Caco-2 (cell line): ENCODE results near the gene SLC35B4. TPM values are rescaled to one million over a fixed set of nuclear protein-coding genes. Genes with fewer than 3 reads are reported as not detected.

ENCODE experiments used
- BruUV-seq: library from RNA; stranded (reverse); fragments of 400-500 nt; replicated peaks from 2 replicates; lab custom pipeline; 2021; lab: Mats Ljungman, UMichigan
- CTCF ChIA-PET: fragments of 300-600 bp; sonication (Branson Sonifier 250); formaldehyde crosslinking; loops from one replicate; lab custom pipeline; 2022; ENCODE audit warnings: antibody characterized with exemption; lab: Charles Lee
- POLR2A ChIA-PET: fragments of 300-600 bp; sonication (Branson Sonifier 250); formaldehyde crosslinking; loops from one replicate; lab custom pipeline; 2022; ENCODE audit warnings: antibody characterized with exemption; lab: Charles Lee
- DNase-seq, 2 experiments: peaks; one replicate each; pipeline versions ENCODE4 v3.0.0 to v3.0.0-alpha.2; 2020 to 2022
- H3K27me3 ChIP-seq: replicated peaks from 2 replicates; pipeline ENCODE4 v1.6.0; 2011; ENCODE audit warnings: low read length; ENCODE audit not compliant: control insufficient read depth, insufficient read depth
- H3K36me3 ChIP-seq: 2 replicates; pipeline ENCODE4 v1.5.1; 2011; ENCODE audit warnings: low read length; ENCODE audit not compliant: control insufficient read depth, insufficient read depth
- H3K4me1 ChIP-seq: fragments of 250-450 bp; sonication (Bioruptor Pico); 2 replicates; pipeline ENCODE4 v1.5.1; 2020; ENCODE audit warnings: mild to moderate bottlenecking
- H3K4me3 ChIP-seq: 2 replicates; pipeline ENCODE4 v1.5.1; 2011; ENCODE audit warnings: low read depth, mild to moderate bottlenecking, control low read depth, low read length
- H3K9me3 ChIP-seq: fragments of 250-450 bp; sonication (Bioruptor Pico); 2 replicates; pipeline ENCODE4 v1.5.1; 2020; ENCODE audit warnings: mild to moderate bottlenecking, moderate library complexity
- H3K27ac Mint-ChIP-seq: one replicate; pipeline ENCODE4 v1.8.0; 2022; ENCODE audit warnings: mixed read lengths; ENCODE audit not compliant: unreplicated experiment
- H3K27me3 Mint-ChIP-seq: one replicate; pipeline ENCODE4 v1.8.0; 2022; ENCODE audit warnings: mixed read lengths; ENCODE audit not compliant: insufficient read depth, unreplicated experiment
- H3K36me3 Mint-ChIP-seq: one replicate; pipeline ENCODE4 v1.8.0; 2022; ENCODE audit warnings: mild to moderate bottlenecking, mixed read lengths; ENCODE audit not compliant: insufficient read depth, unreplicated experiment
- H3K4me1 Mint-ChIP-seq: one replicate; pipeline ENCODE4 v1.8.0; 2022; ENCODE audit warnings: low read depth, mixed read lengths; ENCODE audit not compliant: unreplicated experiment
- H3K4me3 Mint-ChIP-seq: one replicate; pipeline ENCODE4 v1.8.0; 2022; ENCODE audit warnings: mild to moderate bottlenecking, moderate library complexity, mixed read lengths; ENCODE audit not compliant: unreplicated experiment
- H3K9me3 Mint-ChIP-seq: one replicate; pipeline ENCODE4 v1.8.0; 2022; ENCODE audit warnings: mixed read lengths; ENCODE audit not compliant: unreplicated experiment
- intact Hi-C: fragments of 100-400 bp; cut with micrococcal nuclease; formaldehyde crosslinking; loops from one replicate; pipeline ENCODE4 v1.10.0; 2022; ENCODE audit not compliant: unreplicated experiment
- total RNA-seq: library from RNA; stranded (reverse); gene quantifications from 2 replicates; pipeline ENCODE4 v1.2.3, GENCODE V29; 2022
- TF ChIP-seq, protein P1 (sequence below), 2 experiments: fragments of 200-600 bp in 1 of 2; IDR thresholded peaks; 1 replicate in 1 of 2; 2 replicates in 1 of 2; pipeline versions ENCODE4 v1.5.1 to v1.8.0; 2011 to 2022; ENCODE audit warnings: antibody characterized with exemption in 1 of 2, control low read depth in 1 of 2, inconsistent platforms in 1 of 2, low read depth in 1 of 2, low read length in 1 of 2, mild to moderate bottlenecking in 1 of 2, moderate library complexity in 1 of 2; ENCODE audit not compliant: insufficient read depth in 1 of 2, severe bottlenecking in 1 of 2, unreplicated experiment in 1 of 2

SLC35B4 gene
- total RNA-seq, 1 experiment from 2014 or later = 18.2 TPM

DNA sequence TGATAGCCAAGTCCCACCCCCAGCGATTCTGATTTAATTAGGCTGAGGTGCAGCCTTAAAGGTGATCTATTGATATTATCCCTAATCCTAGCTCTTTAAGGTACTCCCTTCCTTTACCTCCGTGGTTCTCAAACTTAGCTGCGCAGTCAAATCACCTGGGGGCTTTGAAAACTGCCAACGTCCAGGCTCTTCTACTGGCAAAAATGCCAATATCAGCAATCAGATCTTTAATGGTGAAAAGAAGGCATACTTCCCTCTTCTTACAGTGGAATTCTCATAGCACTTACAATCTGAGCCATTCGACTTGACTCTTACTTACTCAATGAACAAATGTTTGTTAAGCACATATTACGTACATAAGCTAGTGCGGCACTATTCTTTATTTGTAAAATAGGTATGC, 704 bp upstream of the SLC35B4 start:
- ChIA-PET POLR2A (no interaction called here), CTCF (interaction anchor here (0.6 to 1.8 kb wide), 7 partner anchors 9 to 218 kb away, joined by 3 to 13 read pairs (median 6); no protein-coding TSS in a partner anchor)
- Mint-ChIP-seq H3K27me3 (peaks cover 9% of the 10 kb centered on the region), H3K4me3 (peak overlapping the region; percentile 80), H3K36me3 (no peaks in the 10 kb centered on the region), H3K27ac (peak overlapping the region; percentile 36), H3K4me1 (peaks cover 7% of the 10 kb centered on the region), H3K9me3 (no peaks in the 10 kb centered on the region)
- peak overlapping the region; percentile 78 for H3K4me3 ChIP-seq
- no peak for DNase-seq
- no peaks in the 10 kb centered on the region for H3K36me3 ChIP-seq
- no peaks in the 10 kb centered on the region for H3K4me1 ChIP-seq
- no peaks in the 10 kb centered on the region for H3K27me3 ChIP-seq
- BruUV-seq = no TSS peak
- TF ChIP-seq, protein P1, sequence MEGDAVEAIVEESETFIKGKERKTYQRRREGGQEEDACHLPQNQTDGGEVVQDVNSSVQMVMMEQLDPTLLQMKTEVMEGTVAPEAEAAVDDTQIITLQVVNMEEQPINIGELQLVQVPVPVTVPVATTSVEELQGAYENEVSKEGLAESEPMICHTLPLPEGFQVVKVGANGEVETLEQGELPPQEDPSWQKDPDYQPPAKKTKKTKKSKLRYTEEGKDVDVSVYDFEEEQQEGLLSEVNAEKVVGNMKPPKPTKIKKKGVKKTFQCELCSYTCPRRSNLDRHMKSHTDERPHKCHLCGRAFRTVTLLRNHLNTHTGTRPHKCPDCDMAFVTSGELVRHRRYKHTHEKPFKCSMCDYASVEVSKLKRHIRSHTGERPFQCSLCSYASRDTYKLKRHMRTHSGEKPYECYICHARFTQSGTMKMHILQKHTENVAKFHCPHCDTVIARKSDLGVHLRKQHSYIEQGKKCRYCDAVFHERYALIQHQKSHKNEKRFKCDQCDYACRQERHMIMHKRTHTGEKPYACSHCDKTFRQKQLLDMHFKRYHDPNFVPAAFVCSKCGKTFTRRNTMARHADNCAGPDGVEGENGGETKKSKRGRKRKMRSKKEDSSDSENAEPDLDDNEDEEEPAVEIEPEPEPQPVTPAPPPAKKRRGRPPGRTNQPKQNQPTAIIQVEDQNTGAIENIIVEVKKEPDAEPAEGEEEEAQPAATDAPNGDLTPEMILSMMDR (IDR thresholded peaks at IDR 0.05; ENCODE audit: insufficient read depth in 1 of 2, low read depth in 1 of 2, low read length in 1 of 2, severe bottlenecking in 1 of 2, unreplicated experiment in 1 of 2) = no peak
- no peaks in the 10 kb centered on the region for H3K9me3 ChIP-seq
- intact Hi-C loops = loop anchor here (2.0 kb wide), 1 partner anchor 25 kb away; no protein-coding TSS in a partner anchor

DNA sequence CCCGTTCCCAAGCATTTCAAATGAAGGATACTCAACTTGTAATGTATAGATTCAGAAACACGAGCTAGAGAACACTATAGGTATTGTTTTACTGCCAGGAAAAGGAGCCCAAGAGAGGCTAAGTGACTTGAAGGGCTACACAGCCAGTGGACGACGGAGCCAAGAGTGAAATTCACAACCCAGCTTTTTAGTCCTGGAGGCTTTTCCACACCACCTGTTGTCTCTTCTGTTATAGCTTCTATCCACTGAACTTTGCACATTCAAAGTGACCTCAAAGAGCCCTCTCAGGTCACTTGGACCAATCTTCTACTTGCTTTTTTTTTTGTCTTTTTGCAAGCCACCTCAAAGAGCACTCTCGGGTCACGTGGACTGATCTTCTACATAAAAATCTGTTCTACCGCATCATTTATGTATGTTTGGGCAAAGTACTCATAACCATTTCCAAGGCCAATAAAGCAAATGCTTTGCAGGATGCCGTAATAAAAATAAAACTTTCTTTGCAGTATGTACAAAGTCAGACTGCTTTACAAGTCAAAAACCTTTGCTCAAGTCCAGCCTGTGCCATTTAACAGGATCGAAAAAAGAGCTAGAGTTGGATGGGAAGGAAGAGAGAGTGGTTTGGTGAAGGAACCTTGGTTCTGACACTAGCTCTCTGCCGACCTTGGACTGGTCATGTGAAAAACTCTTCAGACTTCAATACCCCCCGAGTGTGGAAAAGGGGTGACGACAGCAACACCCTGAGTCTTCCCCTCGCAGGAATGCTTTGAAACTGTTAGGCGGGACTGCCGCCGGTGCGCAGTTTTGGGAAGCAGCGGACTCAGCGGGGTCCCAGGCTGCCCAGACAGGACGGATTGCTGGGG, 821 bp downstream of the SLC35B4 start:
- POLR2A ChIA-PET = interaction anchor here (0.7 kb wide), 1 partner anchor 1234 kb away, joined by 4 read pairs; the partner anchor contains the start of gene CHCHD3
- H3K4me1 ChIP-seq = no peaks in the 10 kb centered on the region
- H3K9me3 ChIP-seq = no peaks in the 10 kb centered on the region
- H3K36me3 Mint-ChIP-seq = no peaks in the 10 kb centered on the region
- peaks cover 9% of the 10 kb centered on the region for H3K27me3 Mint-ChIP-seq
- intact Hi-C loops = loop anchor here (2.0 kb wide), 1 partner anchor 23 kb away; no protein-coding TSS in a partner anchor
- H3K36me3 ChIP-seq = no peaks in the 10 kb centered on the region
- BruUV-seq = TSS peak; percentile 36
- H3K4me1 Mint-ChIP-seq = peaks cover 7% of the 10 kb centered on the region
- TF ChIP-seq, protein P1 (IDR thresholded peaks at IDR 0.05; ENCODE audit: insufficient read depth in 1 of 2, low read depth in 1 of 2, low read length in 1 of 2, severe bottlenecking in 1 of 2, unreplicated experiment in 1 of 2) = no peak
- no peak for DNase-seq
- CTCF ChIA-PET = interaction anchor here (0.7 to 1.8 kb wide), 5 partner anchors 13 to 175 kb away, joined by 3 to 8 read pairs (median 5); no protein-coding TSS in a partner anchor
- H3K27me3 ChIP-seq = no peaks in the 10 kb centered on the region
- H3K9me3 Mint-ChIP-seq = no peaks in the 10 kb centered on the region
- peak overlapping the region; percentile 78 for H3K4me3 ChIP-seq
- H3K27ac Mint-ChIP-seq = no peak overlapping the region
- peak overlapping the region; percentile 80 for H3K4me3 Mint-ChIP-seq

DNA sequence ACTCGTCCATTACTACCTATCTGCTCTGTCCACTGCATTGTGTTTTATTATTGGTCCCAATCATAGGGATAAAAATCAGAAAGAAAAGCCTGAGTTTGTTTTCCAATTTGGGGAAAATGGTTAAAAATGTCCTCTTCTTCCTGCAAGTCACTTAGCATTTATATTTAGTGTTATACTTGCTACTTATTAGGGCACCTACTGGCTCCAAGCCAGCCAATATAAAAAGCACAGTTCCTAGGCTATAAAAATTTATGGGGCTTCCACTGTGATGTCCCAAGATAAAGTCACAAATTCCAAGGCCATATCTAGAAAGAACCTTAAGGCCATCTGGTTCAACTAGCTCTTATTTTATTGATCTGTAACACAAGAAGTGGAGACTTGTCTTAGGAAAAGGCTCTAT, 3.2 kb downstream of the SLC35B4 start:
- Mint-ChIP-seq H3K9me3 (no peaks in the 10 kb centered on the region), H3K4me3 (no peak overlapping the region), H3K4me1 (peaks cover 7% of the 10 kb centered on the region), H3K27ac (no peak overlapping the region), H3K27me3 (no peaks in the 10 kb centered on the region), H3K36me3 (no peaks in the 10 kb centered on the region)
- no TSS peak for BruUV-seq
- no peak for DNase-seq
- no peaks in the 10 kb centered on the region for H3K36me3 ChIP-seq
- CTCF ChIA-PET = no interaction called here
- H3K4me1 ChIP-seq = no peaks in the 10 kb centered on the region
- TF ChIP-seq, protein P1 (IDR thresholded peaks at IDR 0.05; ENCODE audit: insufficient read depth in 1 of 2, low read depth in 1 of 2, low read length in 1 of 2, severe bottlenecking in 1 of 2, unreplicated experiment in 1 of 2) = no peak
- intact Hi-C loops = no loop called here
- POLR2A ChIA-PET = no interaction called here
- H3K4me3 ChIP-seq = no peak overlapping the region
- no peaks in the 10 kb centered on the region for H3K9me3 ChIP-seq
- H3K27me3 ChIP-seq = no peaks in the 10 kb centered on the region
